A549 (cell line): ENCODE results near the gene TBC1D4. TPM values are rescaled to one million over a fixed set of nuclear protein-coding genes. Genes with fewer than 3 reads are reported as not detected.
"Not testable (repeated sequence)": the region's sequence is repeated elsewhere in the genome, so short reads cannot be mapped to it uniquely, and the experiment has no call there.

Experiments
- ATAC-seq, 2 experiments: fragments of 200-7000 bp in 1 of 2; fragments of >200 bp in 1 of 2; cut with Nextera tagmentation in 1 of 2; cut with Tn5 transposase in 1 of 2; 3 replicates each; pipeline versions ENCODE4 v1.8.0 to v1.9.1; 2018 to 2020; ENCODE audit warnings: mild to moderate bottlenecking in 1 of 2, moderate library complexity in 1 of 2
- CTCF ChIA-PET: fragments of 300-600 bp; sonication (Branson Sonifier 250); formaldehyde crosslinking; extraction: SDS; loops from one replicate; lab custom pipeline; 2021; ENCODE audit warnings: antibody characterized with exemption, inconsistent platforms; lab: Yijun Ruan, JAX
- POLR2A ChIA-PET: fragments of 350-600 bp; formaldehyde crosslinking; extraction: SDS; loops from one replicate; lab custom pipeline; 2021; ENCODE audit warnings: antibody characterized with exemption, inconsistent platforms; lab: Yijun Ruan, JAX
- DNase-seq, 2 experiments: peaks; one replicate each; pipeline versions ENCODE4 v3.0.0 to v3.0.0-alpha.2; 2011 to 2016; ENCODE audit warnings: low read depth in 1 of 2, low spot score in 1 of 2
- FAIRE-seq: peaks from 2 replicates; lab custom pipeline; 2011; peaks lifted over from hg19 to GRCh38; lab: Jason Lieb, UNC
- H3K27ac ChIP-seq, 2 experiments: fragments of >200 bp; sonication (Bioruptor Twin); formaldehyde crosslinking; 3 replicates each; pipeline ENCODE4 v1.5.1; 2016 to 2017
- H3K4me1 ChIP-seq: fragments of >200 bp; sonication (Bioruptor Twin); formaldehyde crosslinking; 3 replicates; pipeline ENCODE4 v1.6.1; 2016
- H3K4me2 ChIP-seq: fragments of >200 bp; sonication (Bioruptor Twin); formaldehyde crosslinking; 3 replicates; pipeline ENCODE4 v1.6.1; 2016
- H3K4me3 ChIP-seq: fragments of >200 bp; sonication (Bioruptor Twin); formaldehyde crosslinking; 3 replicates; pipeline ENCODE4 v1.5.1; 2016
- H3K9me3 ChIP-seq: fragments of >200 bp; sonication (Bioruptor Twin); formaldehyde crosslinking; 3 replicates; pipeline ENCODE4 v1.6.1; 2016
- E2F6 ChIP-seq: IDR thresholded peaks from 2 replicates; pipeline ENCODE4 v1.6.1; 2012; ENCODE audit warnings: low read depth, borderline replicate concordance
- EHF ChIP-seq: fragments of 250-450 bp; sonication (Bioruptor Pico); IDR thresholded peaks from 2 replicates; pipeline ENCODE4 v1.5.0; 2020; ENCODE audit warnings: mild to moderate bottlenecking
- FOSL2 ChIP-seq, 2 experiments: fragments of 450-650 bp in 1 of 2; fragments of >200 bp in 1 of 2; sonication (Bioruptor Twin) in 1 of 2; formaldehyde crosslinking; IDR thresholded peaks; 2 replicates each; pipeline versions ENCODE4 v1.5.0 to v1.6.1; 2016 to 2020; ENCODE audit warnings: mild to moderate bottlenecking in 1 of 2, moderate library complexity in 1 of 2
- FOXS1 ChIP-seq: fragments of 250-450 bp; sonication (Bioruptor Pico); IDR thresholded peaks from 2 replicates; pipeline ENCODE4 v1.5.0; 2020; ENCODE audit warnings: mild to moderate bottlenecking, moderate library complexity
- HMGXB4 ChIP-seq: fragments of 250-450 bp; sonication (Bioruptor Pico); IDR thresholded peaks from 2 replicates; pipeline ENCODE4 v1.5.0; 2021; ENCODE audit warnings: mild to moderate bottlenecking, moderate library complexity, borderline replicate concordance
- HOXB5 ChIP-seq: fragments of 250-450 bp; sonication (Bioruptor Pico); IDR thresholded peaks from 2 replicates; pipeline ENCODE4 v1.5.0; 2020; ENCODE audit warnings: mild to moderate bottlenecking, moderate library complexity
- MAFK ChIP-seq: fragments of 450-650 bp; IDR thresholded peaks from 2 replicates; pipeline ENCODE4 v1.6.1; 2014; ENCODE audit not compliant: partially characterized antibody
- NPAS2 ChIP-seq: fragments of 250-450 bp; sonication (Bioruptor Pico); IDR thresholded peaks from 2 replicates; pipeline ENCODE4 v1.8.0; 2022; ENCODE audit warnings: mild to moderate bottlenecking, moderate library complexity, borderline replicate concordance
- PHF8 ChIP-seq: fragments of 200-600 bp; sonication (generic); IDR thresholded peaks from 2 replicates; pipeline ENCODE4 v1.6.1; 2016; ENCODE audit warnings: low read depth, mild to moderate bottlenecking, antibody characterized with exemption, moderate library complexity, borderline replicate concordance
- RARB ChIP-seq: fragments of 250-450 bp; sonication (Bioruptor Pico); IDR thresholded peaks from 2 replicates; pipeline ENCODE4 v1.8.0; 2021; ENCODE audit warnings: mild to moderate bottlenecking, moderate library complexity
- TFCP2L1 ChIP-seq: fragments of 250-450 bp; sonication (Bioruptor Pico); IDR thresholded peaks from 2 replicates; pipeline ENCODE4 v1.5.0; 2021; ENCODE audit warnings: mild to moderate bottlenecking
- ZFP36 ChIP-seq: fragments of 450-650 bp; IDR thresholded peaks from 2 replicates; pipeline ENCODE4 v1.6.1; 2014; ENCODE audit warnings: borderline replicate concordance; ENCODE audit not compliant: partially characterized antibody
- ZSCAN20 ChIP-seq: fragments of 250-450 bp; sonication (Bioruptor Pico); IDR thresholded peaks from 2 replicates; pipeline ENCODE4 v1.8.0; 2022; ENCODE audit warnings: mild to moderate bottlenecking, moderate library complexity
- WGBS: methylation state at CpG from one replicate; pipeline ENCODE4 v1.1.6; 2017; ENCODE audit errors: missing lambda C conversion rate; 5-methylcytosine and 5-hydroxymethylcytosine counted together
- polyA plus RNA-seq, 4 experiments: library from polyadenylated mRNA; depleted of rRNA in 3 of 4; stranded (reverse); fragments of >200 nt; fragmentation: RNase III in 1 of 4; extraction: RNeasy Plus Mini Kit Qiagen cat#74134 plus additional on column Dnase treatment in 1 of 4; gene quantifications; 2 replicates in 3 of 4; 3 replicates in 1 of 4; pipeline ENCODE4 v1.2.3, GENCODE V29; 2011 to 2017

The TBC1D4 gene
- polyA plus RNA-seq, 2 of the 4 experiments (the other 2 are of a cell fraction) = 9.5 to 12.5 TPM

GRCh38 chr13:75352641-75353327, 129.2 kb downstream of the TBC1D4 start:
- 89% methylated on average over 3 of the region's 3 CpGs for WGBS
- Histone ChIP-seq H3K4me1 (peaks cover 9% of the 10 kb centered on the region; the same call in 2 of the 3 replicates), H3K4me3 (no peak overlapping the region), H3K27ac (no peak overlapping the region), H3K9me3 (no peaks in the 10 kb centered on the region), H3K4me2 (no peak overlapping the region)
- TF ChIP-seq NPAS2 (CRISPR knock-in tag) = no peak
- ChIA-PET CTCF (no interaction called here), POLR2A (no interaction called here)
- DNase-seq (no peak), FAIRE-seq (no peak), ATAC-seq (no peak)

DNA sequence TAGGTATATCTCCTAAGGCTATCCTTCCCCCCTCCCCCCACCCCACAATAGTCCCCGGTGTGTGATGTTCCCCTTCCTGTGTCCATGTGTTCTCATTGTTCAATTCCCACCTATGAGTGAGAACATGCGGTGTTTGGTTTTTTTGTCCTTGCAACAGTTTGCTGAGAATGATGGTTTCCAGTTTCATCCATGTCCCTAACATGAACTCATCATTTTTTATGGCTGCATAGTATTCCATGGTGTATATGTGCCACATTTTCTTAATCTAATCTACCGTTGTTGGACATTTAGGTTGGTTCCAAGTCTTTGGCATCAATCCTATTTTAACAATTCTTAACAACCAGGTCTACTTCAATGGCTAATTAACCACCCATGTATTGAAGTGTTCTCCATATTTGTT, 130.4 kb downstream of the TBC1D4 start:
- H3K27ac ChIP-seq, POLR2A ChIA-PET, H3K9me3 ChIP-seq, H3K4me1 ChIP-seq, ATAC-seq, H3K4me2 ChIP-seq, CTCF ChIA-PET, DNase-seq, H3K4me3 ChIP-seq, FAIRE-seq: not testable (repeated sequence)
- 95% methylated on average over 2 of the region's 3 CpGs for WGBS

- 0% methylated on average over 1 of the region's 1 CpG for WGBS
- DNase-seq (peak in 1 of 2 experiments; percentile 54), FAIRE-seq (no peak), ATAC-seq (peak; percentile 62 to 68; a peak in 5 of 6 replicates)
- H3K4me1 ChIP-seq = peaks cover 9% of the 10 kb centered on the region; the same call in 2 of the 3 replicates
- H3K4me3 ChIP-seq = no peak overlapping the region
- POLR2A ChIA-PET = no interaction called here
- 0 out of 3 replicates have a peak overlapping the region, but pooled peaks have one; percentile 22 for H3K4me2 ChIP-seq
- no peak for TF ChIP-seq MAFK
- TF ChIP-seq FOSL2 (IDR thresholded peaks at IDR 0.05) = no peak
- TF ChIP-seq FOSL2 (CRISPR knock-in tag; IDR thresholded peaks at IDR 0.05) = peak; percentile 41
- TF ChIP-seq HOXB5 (CRISPR knock-in tag) = no peak
- CTCF ChIA-PET = no interaction called here
- H3K9me3 ChIP-seq = no peaks in the 10 kb centered on the region
- no peak overlapping the region for H3K27ac ChIP-seq
These were observed 134.0 kb downstream of the TBC1D4 start for GRCh38 chr13:75347925-75348324.

GRCh38 chr13:75347457-75347856, 134.5 kb downstream of the TBC1D4 start:
- TF ChIP-seq EHF (CRISPR knock-in tag) (no peak), FOXS1 (CRISPR knock-in tag) (no peak), ZFP36 (no peak), FOSL2 (IDR thresholded peaks at IDR 0.05) (no peak), FOSL2 (CRISPR knock-in tag; IDR thresholded peaks at IDR 0.05) (no peak), RARB (no peak), HOXB5 (CRISPR knock-in tag) (no peak), ZSCAN20 (CRISPR knock-in tag) (no peak), HMGXB4 (CRISPR knock-in tag) (no peak), TFCP2L1 (CRISPR knock-in tag) (no peak), E2F6 (no peak), PHF8 (no peak)
- ChIA-PET POLR2A (no interaction called here), CTCF (no interaction called here)
- Histone ChIP-seq H3K4me3 (no peak overlapping the region), H3K27ac (no peak overlapping the region), H3K4me1 (peaks cover 9% of the 10 kb centered on the region; the same call in 2 of the 3 replicates), H3K9me3 (no peaks in the 10 kb centered on the region), H3K4me2 (no peak overlapping the region)
- FAIRE-seq = no peak
- DNase-seq = no peak
- ATAC-seq = no peak
- 83% methylated on average over 1 of the region's 1 CpG for WGBS
